Jurkat, Clone E6-1 (cell line): ENCODE data around the gene CLEC12A.
"Not testable (repeated sequence)": the region's sequence is repeated elsewhere in the genome, so short reads cannot be mapped to it uniquely, and the experiment has no call there.

Experiments
- DNase-seq: peaks from one replicate; pipeline ENCODE4 v3.0.0-alpha.2; 2011; ENCODE audit warnings: low read depth, low spot score
- H3K4me3 ChIP-seq: 2 replicates; pipeline ENCODE4 v1.5.1; 2011; ENCODE audit warnings: mild to moderate bottlenecking, low read length, control low read depth, moderate library complexity

CLEC12A gene

DNA sequence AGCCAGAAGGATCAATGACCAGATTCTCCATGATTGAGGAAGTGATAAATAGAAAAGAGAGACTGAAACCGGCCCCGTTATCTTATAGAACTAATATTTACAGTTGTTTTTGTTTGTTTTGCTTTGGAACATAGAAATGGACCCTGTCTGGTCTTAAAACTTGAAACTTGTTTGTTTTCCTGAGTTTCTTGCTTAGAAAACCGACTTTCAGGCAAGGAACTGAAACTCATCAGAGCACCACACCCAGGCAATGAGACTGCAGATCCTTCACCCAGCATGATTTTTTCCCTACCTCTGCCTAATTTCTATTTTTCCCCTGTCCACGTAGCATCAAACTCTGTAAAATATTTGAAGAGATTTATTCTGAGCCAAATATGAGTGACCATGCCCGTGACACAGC, 10.6 kb upstream of the CLEC12A start:
- DNase-seq: no peak
- no peak overlapping the region for H3K4me3 ChIP-seq

DNA sequence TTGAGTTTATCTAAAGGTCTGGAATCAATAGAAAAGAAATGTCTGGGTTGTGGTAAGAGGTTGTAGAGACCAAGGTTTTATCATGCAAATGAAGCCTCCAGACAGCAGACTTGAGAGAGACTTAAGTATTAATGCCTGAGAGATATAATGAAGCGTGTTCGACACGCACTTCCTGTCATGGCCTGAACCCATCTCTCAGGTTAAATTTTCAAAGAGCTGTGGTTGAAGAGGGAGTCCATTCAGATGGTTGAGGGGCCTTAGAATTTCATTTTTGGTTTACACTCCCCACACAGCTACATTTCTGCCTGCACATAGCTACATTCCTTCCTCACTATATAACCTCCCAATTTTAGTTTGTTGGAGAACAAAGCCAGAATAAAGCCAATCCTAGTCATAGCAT, 10.1 kb upstream of the CLEC12A start:
- peak; percentile 39 for DNase-seq
- no peak overlapping the region for H3K4me3 ChIP-seq

DNA sequence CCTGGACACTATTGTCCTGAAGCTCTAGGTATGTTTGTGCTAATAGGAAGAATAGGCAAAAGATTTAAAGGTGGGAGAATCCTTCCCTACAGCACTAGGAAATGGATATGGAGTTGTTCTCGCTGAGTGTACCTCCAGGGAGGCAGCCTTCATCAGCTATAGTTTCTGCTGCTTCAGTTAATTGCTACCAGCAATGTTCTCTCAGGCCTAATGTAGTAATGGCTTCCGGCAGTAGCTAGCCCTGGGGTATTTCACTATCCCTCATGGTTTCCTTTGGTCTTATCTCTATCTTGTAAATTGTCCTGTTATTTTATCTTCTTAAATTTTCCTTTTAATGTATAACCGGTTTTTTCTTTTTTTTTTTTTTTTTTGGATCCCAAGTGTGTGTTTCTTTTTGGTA, 9.3 kb upstream of the CLEC12A start:
- H3K4me3 ChIP-seq: no peak overlapping the region
- DNase-seq: no peak

DNA sequence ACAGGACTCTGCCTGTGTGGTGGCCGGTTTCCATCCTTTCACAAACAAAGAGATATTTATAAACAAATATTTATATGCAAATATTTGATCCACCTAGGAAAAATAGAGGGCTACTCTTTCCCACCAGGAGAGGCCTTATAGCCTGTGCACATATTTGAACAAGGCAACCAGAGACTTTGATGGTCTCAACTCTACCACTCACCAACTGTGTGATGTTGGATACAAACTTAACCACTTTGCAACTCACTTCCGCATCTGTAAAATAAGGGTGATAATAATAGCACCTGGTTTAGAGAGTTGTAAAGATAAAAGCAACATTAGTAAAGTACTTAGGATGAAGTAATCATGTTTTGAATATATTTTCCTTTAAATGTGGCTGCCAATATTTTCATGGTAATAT, 1.5 kb upstream of the CLEC12A start:
- no peak overlapping the region for H3K4me3 ChIP-seq
- DNase-seq: no peak

DNA sequence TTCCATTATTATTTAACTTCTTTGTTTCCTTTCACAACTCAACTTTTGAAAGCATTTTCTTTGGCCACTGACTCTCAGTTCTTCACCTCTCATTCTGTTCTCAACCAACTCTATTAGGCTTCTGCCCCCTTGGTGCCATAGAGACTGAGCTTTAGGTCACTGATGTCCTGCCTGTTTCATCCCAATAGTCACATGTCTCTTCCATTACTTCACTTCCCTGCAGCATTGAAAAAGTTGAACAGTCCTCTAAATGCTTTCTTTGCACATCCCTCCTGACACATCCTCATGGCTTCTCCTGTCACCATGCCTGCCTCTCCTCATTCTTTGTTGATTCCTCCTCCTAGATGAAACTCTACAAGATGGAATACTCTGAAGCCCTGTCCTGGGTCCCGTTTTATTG, 2.7 kb downstream of the CLEC12A start:
- no peak overlapping the region for H3K4me3 ChIP-seq
- no peak for DNase-seq

DNA sequence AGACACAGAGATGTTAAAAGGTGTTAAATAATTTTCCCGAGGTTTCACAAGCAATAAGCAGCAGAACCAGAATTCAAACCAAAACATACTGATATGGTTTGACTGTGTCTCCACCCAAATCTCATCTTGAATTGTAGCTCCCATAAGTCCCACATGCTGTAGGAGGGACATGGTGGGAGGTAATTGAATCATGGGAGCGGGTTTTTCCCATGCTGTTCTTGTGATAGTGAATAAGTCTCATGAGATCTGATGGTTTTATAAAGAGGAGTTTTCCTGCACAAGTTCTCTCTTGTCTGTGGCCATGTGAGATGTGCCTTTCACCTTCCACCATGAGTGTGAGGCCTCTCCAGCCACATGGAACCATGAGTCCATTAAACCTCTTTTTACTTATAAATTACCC, 3.5 kb downstream of the CLEC12A start:
- not testable (repeated sequence) for H3K4me3 ChIP-seq, DNase-seq

DNA sequence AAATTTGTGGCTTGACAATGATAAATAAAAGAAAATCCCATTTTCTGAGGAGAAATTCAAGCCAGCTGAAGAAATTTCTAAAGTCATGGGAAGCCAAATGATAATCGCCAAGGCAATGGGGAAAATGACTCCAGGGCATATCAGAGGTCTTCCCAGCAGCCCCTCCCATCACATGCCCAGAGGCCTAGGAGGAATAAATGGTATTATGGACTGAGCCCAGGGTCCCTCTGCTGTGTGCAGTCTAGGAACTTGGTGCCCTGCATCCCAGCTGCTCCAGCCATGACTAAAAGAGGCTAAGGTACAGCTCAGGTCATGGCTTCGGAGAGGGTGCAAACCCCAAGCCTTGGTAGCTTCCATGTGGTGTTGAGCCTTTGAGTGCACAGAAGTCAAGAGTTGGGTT, 4.4 kb downstream of the CLEC12A start:
- DNase-seq: no peak
- no peak overlapping the region for H3K4me3 ChIP-seq

DNA sequence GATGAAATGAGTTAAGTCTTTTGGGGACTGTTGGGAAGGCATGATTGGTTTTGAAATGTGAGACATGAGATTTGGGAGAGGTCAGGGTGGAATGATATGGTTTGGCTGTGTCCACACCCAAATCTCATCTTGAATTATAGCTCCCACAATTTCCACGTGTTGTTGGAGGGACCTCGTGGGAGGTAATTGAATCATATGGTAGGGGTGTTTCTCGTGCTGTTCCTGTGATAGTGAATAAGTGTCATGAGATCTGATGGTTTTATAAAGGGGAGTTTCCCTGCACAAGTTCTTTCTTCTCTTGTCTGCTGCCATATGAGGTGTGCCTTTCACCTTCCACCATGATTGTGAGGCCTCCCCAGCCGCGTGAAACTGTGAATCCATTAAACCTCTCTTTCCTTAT, 5.4 kb downstream of the CLEC12A start:
- DNase-seq, H3K4me3 ChIP-seq: not testable (repeated sequence)

DNA sequence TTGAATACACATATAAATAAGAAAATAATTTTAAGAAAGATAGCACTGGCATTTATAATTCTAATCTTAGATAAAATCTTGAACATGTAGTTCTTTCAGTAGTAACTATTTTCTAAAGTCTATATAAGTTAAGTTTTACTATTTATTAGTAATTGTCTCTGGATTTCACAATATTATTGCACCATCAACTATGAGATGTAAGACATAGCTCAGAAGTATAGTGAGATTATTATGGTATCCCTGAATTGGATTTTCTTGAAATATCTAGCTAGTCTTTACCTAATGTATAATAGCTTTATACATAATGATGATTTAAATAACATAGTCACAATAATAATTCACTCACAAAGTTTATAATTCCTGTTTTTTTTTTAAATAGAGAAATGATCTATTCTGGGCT, 6.7 kb downstream of the CLEC12A start:
- DNase-seq: no peak
- H3K4me3 ChIP-seq: no peak overlapping the region

DNA sequence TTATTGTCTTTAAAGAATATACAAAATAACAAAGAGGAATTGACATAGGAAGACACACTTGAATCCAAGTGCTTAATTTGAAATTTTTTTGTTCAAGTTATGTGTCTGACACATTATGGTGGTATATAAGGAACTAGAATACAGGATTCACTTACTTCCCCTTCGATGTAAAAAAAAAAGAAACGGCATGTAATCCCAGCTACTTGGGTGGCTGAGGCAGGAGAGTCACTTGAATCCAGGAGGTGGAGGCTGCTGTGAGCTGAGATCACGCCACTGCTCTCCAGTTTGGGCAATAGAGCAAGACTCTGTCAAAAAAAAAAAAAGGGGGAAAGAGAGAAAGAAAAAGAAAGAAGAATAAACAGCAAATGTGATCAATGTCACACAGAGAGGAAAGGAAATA, 8.9 kb downstream of the CLEC12A start:
- DNase-seq: no peak
- H3K4me3 ChIP-seq: no peak overlapping the region

DNA sequence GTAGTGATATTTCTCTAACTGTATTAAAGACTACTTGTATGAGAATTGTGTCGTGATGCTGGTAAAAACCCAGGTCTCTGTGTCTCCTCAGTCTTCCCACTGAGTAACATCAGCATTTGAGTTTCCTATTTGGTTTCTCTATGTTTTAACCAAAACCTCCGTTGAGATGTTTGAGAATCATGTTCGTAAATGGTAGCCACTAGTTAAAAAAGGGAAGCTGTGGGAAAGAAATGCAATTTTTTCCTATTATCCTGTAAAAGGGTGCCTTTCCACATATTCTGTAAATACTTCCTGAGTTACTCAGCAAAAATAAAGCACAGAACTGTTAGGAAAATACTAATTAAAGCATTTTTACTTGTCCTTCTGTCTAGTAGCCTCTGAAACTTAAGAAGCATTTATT, 20.7 kb downstream of the CLEC12A start:
- DNase-seq: no peak
- H3K4me3 ChIP-seq: no peak overlapping the region

DNA sequence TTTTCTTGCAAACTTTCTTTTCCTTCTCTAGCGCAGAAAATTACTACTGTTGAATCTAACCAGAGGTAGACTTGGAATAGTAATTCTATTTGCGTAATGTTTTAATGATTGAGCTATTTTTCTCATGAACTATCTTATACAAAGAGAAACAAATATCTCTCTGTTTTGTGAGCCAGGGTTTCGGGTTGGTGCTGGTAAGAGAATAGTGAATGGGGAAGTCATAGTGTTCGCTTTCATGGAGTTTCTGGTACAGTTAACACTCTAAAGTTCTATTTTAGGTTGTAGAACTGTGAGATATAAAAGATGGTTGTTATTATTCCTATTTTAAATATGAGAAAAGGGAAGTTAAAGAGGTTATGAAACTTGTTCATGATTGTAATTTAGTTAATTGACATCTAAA, 21.1 kb downstream of the CLEC12A start:
- DNase-seq: no peak

DNA sequence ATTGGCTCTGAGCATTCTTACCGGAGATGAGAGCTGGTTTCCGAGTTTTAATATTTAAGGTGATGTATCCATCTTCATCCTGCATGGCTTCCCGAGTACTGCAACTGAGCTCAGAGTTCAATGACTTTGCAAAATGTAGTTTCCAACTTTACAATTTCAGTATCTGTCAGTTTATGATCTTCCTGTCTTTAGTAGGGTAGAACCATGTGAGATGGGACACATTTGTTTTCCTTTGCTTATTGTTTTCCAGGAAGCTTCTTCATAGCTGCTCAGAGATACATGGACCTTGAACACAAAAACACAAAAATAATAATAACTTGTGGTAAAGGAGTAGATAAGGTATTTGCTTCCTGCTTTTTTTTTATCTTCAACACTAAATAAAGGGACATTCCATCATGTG, 27.8 kb downstream of the CLEC12A start, which contains the start of gene CLEC1B:
Gene CLEC1B (minus strand): TSS at position 106 of the 400 bp plus-strand sequence. CDS start 21 bp downstream, at position 85.
- DNase-seq: no peak
- no peak within 1 kb of the TSS for H3K4me3 ChIP-seq

More for the DNA sequence above, 21.1 kb downstream of the CLEC12A start:
- H3K4me3 ChIP-seq: no peak overlapping the region

DNA sequence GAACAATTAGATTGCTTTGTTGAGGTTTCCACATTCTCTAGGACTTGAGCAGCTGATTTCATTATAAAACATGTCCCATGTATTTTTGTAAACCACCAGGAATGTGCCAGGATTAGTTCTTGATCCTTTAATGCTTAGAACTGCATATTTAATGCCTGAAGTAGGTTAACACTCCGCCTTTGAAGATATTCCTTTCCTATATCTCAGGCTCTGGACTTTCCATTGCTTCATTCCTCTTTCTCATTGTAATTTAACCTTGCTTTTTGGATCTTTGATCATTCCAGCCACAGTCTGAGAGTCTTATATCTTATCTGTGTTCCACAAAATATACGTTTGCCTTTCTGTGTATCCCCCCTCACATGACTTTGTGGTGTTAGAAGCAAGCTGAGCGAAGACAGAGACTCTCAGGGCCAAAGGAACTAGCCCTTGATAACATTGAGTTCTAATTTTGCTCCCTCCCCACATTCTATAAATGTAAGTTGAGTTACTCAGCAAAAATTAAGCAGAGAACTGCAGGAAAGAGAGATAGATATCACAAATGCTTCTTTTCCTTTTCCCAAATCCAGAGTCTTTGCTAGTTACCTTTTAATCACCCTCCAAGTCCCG, 30.1 kb downstream of the CLEC12A start:
- no peak for DNase-seq
- no peak overlapping the region for H3K4me3 ChIP-seq

DNA sequence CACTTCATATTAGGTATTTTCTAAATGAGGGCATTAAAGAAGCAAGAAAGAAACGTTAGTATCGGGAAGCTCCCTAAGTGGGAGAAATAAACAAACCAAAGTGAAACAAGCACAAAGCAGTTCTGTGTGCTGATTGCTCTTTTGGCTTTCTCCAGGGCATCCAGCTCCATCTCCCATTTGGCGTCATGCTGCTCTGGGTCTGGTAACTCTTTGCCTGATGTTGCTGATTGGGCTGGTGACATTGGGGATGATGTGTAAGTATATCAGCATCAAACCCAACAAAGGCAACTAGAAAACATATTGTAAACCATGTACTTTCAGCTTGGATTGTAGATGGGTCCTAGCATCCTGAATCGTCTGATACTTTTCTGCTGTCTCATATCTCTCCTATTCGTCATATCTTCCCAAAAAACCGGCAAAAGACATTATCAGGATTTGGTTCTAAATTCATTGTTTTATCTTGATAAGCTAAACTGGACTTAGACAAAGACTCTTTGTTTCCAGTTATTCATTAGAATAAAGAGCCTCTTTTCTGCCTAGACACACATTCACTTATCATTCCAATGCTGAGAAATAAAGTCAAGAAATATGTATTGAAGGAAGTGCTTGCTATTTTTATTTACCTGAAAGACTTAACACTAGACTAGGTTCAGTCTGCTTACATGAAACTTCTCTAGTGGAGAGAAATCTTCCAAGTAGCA, 41.6 kb downstream of the CLEC12A start:
- H3K4me3 ChIP-seq: no peak overlapping the region
- no peak for DNase-seq

DNA sequence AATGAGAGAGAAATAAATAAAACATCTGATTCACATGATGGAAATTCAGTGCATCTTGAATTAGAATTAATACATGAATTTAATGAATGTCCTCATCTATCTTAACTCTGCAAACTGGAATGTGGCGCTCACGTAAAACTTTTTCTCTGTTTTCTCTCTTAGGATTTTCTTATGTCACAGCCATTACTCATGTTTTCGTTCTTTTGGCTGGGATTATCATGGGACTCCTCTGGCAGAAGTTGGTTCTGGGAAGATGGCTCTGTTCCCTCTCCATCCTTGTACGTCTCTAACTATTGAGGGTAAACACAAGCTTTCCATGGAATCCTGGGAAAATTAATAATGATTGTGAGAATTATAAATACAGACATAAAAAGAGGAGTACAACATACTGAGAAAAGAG, 44.2 kb downstream of the CLEC12A start:
- DNase-seq: no peak
- no peak overlapping the region for H3K4me3 ChIP-seq

DNA sequence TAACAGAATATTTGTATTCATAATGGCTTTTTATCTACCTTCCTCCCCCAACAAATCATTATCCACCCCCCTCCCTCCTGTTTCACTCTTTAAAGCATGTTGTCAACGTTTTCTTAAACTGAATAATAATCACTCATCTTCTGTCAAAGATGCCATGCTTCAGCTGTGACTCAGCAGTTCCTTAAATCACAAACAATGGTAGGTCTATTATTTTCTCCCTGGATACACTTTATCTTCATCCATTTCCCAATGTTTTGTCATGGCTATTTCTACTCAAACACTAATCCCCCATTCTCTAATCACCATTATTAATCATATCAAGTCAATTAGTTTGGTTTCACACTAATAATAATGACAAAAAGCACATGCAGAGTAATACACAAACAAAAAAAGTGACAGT, 45.7 kb downstream of the CLEC12A start:
- H3K4me3 ChIP-seq: no peak overlapping the region
- no peak for DNase-seq

DNA sequence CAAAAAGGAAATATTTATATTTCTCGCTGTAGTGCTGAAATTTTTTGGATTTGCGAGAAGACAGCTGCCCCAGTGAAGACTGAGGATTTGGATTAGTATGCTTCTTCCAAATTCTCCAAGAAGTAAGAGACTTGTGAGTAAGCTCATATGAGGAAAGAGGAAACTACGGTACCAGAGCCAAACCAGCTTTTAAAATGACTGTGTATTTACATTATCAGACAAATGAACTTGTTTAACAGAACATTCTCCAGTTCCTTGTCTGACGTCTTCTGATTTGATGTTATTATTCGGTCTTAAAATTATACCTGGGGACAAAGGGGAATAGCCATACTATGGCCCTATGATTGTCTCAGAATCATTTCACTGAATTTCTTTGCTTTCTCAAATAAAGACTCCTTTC, 47.2 kb downstream of the CLEC12A start:
- DNase-seq: no peak
- no peak overlapping the region for H3K4me3 ChIP-seq

DNA sequence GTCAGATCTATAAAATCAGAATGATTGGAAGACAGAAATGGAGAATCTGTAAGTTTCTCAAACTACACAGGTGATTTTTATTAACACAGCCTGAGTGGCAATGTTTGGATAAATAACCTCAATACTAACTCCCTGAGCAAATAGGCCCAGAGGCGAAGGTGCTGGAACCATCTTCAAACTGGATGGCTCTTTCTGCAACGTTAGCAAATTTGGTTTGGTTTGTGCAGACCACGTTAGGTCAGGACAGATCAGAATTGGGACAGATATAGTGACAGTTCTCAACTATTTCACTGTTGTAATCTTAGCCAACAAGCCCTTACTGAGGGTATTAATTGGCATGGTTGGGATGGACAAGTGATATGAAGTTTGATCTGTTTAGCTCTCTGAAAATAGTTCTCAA, 50.1 kb downstream of the CLEC12A start:
- no peak overlapping the region for H3K4me3 ChIP-seq
- DNase-seq: no peak

DNA sequence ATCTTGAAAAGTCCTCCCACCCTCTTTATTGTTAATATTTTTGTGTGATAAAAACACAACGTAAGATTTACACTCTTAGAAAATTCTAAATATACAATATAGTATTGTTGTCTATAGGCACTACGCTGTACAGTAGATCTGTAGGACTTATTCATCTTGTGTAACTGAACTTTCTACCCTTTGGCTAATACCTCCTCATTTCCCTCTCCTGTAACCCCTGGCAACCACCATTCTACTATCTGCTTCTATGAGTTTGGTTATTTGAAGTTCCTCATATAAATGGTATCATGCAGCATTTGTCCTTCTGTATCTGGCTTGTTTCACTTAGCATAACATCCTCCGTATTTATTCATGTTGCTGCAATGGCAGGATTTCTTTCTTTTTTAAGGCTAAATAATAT, 54.0 kb downstream of the CLEC12A start:
- DNase-seq: no peak

DNA sequence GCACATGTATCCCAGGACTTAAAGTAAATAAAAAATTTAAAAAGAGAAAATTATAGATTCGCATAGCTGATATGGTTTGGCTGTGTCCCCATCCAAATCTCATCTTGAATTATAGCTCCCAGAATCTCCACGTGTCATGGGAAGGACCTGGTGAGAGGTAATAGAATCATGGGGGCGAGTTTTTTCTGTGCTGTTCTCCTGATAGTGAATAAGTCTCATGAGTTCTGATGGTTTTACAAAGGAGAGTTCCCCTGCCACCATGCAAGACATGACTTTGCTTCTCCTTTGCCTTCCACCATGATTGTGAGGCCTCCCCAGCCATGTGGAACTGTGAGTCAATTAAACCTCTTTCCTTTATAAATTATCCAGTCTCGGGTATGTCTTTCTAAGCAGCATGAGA, 55.5 kb downstream of the CLEC12A start:
- not testable (repeated sequence) for H3K4me3 ChIP-seq, DNase-seq

More for the DNA sequence above, 54.0 kb downstream of the CLEC12A start:
- no peak overlapping the region for H3K4me3 ChIP-seq
